Transverse colon (tissue), 4 donors: ENCODE results near the gene SMIM31.

Source experiments
- EP300 ChIP-seq: sonication (generic); formaldehyde crosslinking; IDR thresholded peaks from one replicate; pipeline ENCODE4 v1.6.1; 2017; ENCODE audit warnings: antibody characterized with exemption, low read depth
- POLR2A ChIP-seq: fragments of 450-650 bp; IDR thresholded peaks from one replicate; pipeline ENCODE4 v1.6.1; 2016; ENCODE audit warnings: antibody characterized with exemption, mild to moderate bottlenecking, moderate library complexity
- POLR2AphosphoS5 ChIP-seq, 3 donors: sonication (generic); formaldehyde crosslinking; IDR thresholded peaks; one replicate each; pipeline ENCODE4 v1.6.1; 2016; ENCODE audit warnings: antibody characterized with exemption in 3 of 3
- TF ChIP-seq, protein P1 (sequence below), 5 experiments: fragments of 200-600 bp in 3 of 5; fragments of 450-650 bp in 2 of 5; sonication (generic) in 3 of 5; IDR thresholded peaks; 1 replicate in 2 of 5; 2 replicates in 3 of 5; pipeline ENCODE4 v1.5.1; 2016 to 2017; ENCODE audit warnings: antibody characterized with exemption in 5 of 5, inconsistent platforms in 3 of 5, mild to moderate bottlenecking in 2 of 5, moderate library complexity in 1 of 5

GRCh38 chr4:164706675-164707074 is 47.3 kb upstream of the SMIM31 start:
- TF ChIP-seq, protein P1, sequence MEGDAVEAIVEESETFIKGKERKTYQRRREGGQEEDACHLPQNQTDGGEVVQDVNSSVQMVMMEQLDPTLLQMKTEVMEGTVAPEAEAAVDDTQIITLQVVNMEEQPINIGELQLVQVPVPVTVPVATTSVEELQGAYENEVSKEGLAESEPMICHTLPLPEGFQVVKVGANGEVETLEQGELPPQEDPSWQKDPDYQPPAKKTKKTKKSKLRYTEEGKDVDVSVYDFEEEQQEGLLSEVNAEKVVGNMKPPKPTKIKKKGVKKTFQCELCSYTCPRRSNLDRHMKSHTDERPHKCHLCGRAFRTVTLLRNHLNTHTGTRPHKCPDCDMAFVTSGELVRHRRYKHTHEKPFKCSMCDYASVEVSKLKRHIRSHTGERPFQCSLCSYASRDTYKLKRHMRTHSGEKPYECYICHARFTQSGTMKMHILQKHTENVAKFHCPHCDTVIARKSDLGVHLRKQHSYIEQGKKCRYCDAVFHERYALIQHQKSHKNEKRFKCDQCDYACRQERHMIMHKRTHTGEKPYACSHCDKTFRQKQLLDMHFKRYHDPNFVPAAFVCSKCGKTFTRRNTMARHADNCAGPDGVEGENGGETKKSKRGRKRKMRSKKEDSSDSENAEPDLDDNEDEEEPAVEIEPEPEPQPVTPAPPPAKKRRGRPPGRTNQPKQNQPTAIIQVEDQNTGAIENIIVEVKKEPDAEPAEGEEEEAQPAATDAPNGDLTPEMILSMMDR (IDR thresholded peaks at IDR 0.05): no peak
- TF ChIP-seq POLR2A (no peak), EP300 (no peak), POLR2AphosphoS5 (IDR thresholded peaks at IDR 0.05) (no peak)
